Measurements from ENCODE around the gene DENND2A. TPM values are rescaled to one million over a fixed set of nuclear protein-coding genes. Genes with fewer than 3 reads are reported as not detected.
"Not testable (repeated sequence)": the region's sequence is repeated elsewhere in the genome, so short reads cannot be mapped to it uniquely, and the experiment has no call there.

Gene DENND2A
- total and polyA plus RNA-seq, 2 experiments from 2014 or later: 6.7 to 8.4 TPM

- no peak overlapping the region for H2AFZ ChIP-seq
- TF ChIP-seq CTCF (IDR thresholded peaks at IDR 0.05; ENCODE audit: poor library complexity): no peak
- no peak for TF ChIP-seq EZH2 (IDR thresholded peaks at IDR 0.05; ENCODE audit: borderline replicate concordance)
- TF ChIP-seq EZH2phosphoT487 (IDR thresholded peaks at IDR 0.05; ENCODE audit: low read depth, severe bottlenecking, unreplicated experiment): no peak
- no peaks in the 10 kb centered on the region for H3K36me3 ChIP-seq (replicated peaks; ENCODE audit: insufficient read depth, low read depth)
- no peaks in the 10 kb centered on the region for H3K9me3 ChIP-seq (ENCODE audit: low read depth)
- no peaks in the 10 kb centered on the region for H4K20me1 ChIP-seq (ENCODE audit: insufficient read depth, poor library complexity, severe bottlenecking)
- no peak overlapping the region for H3K27ac ChIP-seq
- no peak for DNase-seq (ENCODE audit: low spot score)
- H3K9me2 ChIP-seq (replicated peaks; ENCODE audit: insufficient read depth): no peaks in the 10 kb centered on the region
- H3K4me1 ChIP-seq (ENCODE audit: insufficient read depth): no peaks in the 10 kb centered on the region
- no peaks in the 10 kb centered on the region for H3K79me2 ChIP-seq
- H3K27me3 ChIP-seq: no peaks in the 10 kb centered on the region
- 99% methylated on average over 6 of the region's 6 CpGs for WGBS (ENCODE audit: low lambda C conversion rate, missing lambda C conversion rate)
- no peak overlapping the region for H3K4me3 ChIP-seq
- H3K4me2 ChIP-seq: no peak overlapping the region
Measured at GRCh38 chr7:140557069-140557468, 83.5 kb downstream of the DENND2A start.

GRCh38 chr7:140553236-140553635 is 87.4 kb downstream of the DENND2A start:
- H3K4me1 ChIP-seq (ENCODE audit: insufficient read depth); H3K4me2 ChIP-seq; H3K27me3 ChIP-seq; H3K9me3 ChIP-seq (ENCODE audit: low read depth); H3K27ac ChIP-seq; H3K4me3 ChIP-seq; H2AFZ ChIP-seq; DNase-seq (ENCODE audit: low spot score); H3K36me3 ChIP-seq (replicated peaks; ENCODE audit: insufficient read depth, low read depth); H4K20me1 ChIP-seq (ENCODE audit: insufficient read depth, poor library complexity, severe bottlenecking); H3K79me2 ChIP-seq; H3K9me2 ChIP-seq (replicated peaks; ENCODE audit: insufficient read depth): not testable (repeated sequence)
- 74% methylated on average over 10 of the region's 10 CpGs for WGBS (ENCODE audit: low lambda C conversion rate, missing lambda C conversion rate)

GRCh38 chr7:140552240-140552679 is 88.4 kb downstream of the DENND2A start:
- no peak overlapping the region for H3K4me2 ChIP-seq
- H3K27me3 ChIP-seq: no peaks in the 10 kb centered on the region
- no peaks in the 10 kb centered on the region for H3K9me3 ChIP-seq (ENCODE audit: low read depth)
- no peak for TF ChIP-seq CTCF (IDR thresholded peaks at IDR 0.05; ENCODE audit: poor library complexity)
- TF ChIP-seq EZH2phosphoT487 (IDR thresholded peaks at IDR 0.05; ENCODE audit: low read depth, severe bottlenecking, unreplicated experiment): no peak
- TF ChIP-seq EZH2 (IDR thresholded peaks at IDR 0.05; ENCODE audit: borderline replicate concordance): no peak
- H3K9me2 ChIP-seq (replicated peaks; ENCODE audit: insufficient read depth): no peaks in the 10 kb centered on the region
- no peaks in the 10 kb centered on the region for H3K4me1 ChIP-seq (ENCODE audit: insufficient read depth)
- H3K27ac ChIP-seq: no peak overlapping the region
- H2AFZ ChIP-seq: no peak overlapping the region
- no peak for DNase-seq (ENCODE audit: low spot score)
- no peak overlapping the region for H3K4me3 ChIP-seq
- 96% methylated on average over 4 of the region's 4 CpGs for WGBS (ENCODE audit: low lambda C conversion rate, missing lambda C conversion rate)
- no peaks in the 10 kb centered on the region for H3K36me3 ChIP-seq (replicated peaks; ENCODE audit: insufficient read depth, low read depth)
- no peaks in the 10 kb centered on the region for H4K20me1 ChIP-seq (ENCODE audit: insufficient read depth, poor library complexity, severe bottlenecking)
- H3K79me2 ChIP-seq: no peaks in the 10 kb centered on the region

GRCh38 chr7:140551355-140552239 is 89.0 kb downstream of the DENND2A start:
- Histone ChIP-seq H3K27me3 (no peaks in the 10 kb centered on the region), H3K9me2 (replicated peaks; ENCODE audit: insufficient read depth) (no peaks in the 10 kb centered on the region), H3K36me3 (replicated peaks; ENCODE audit: insufficient read depth, low read depth) (no peaks in the 10 kb centered on the region), H3K79me2 (no peaks in the 10 kb centered on the region), H4K20me1 (ENCODE audit: insufficient read depth, poor library complexity, severe bottlenecking) (no peaks in the 10 kb centered on the region), H3K27ac (no peak overlapping the region), H2AFZ (no peak overlapping the region), H3K4me2 (no peak overlapping the region), H3K4me1 (ENCODE audit: insufficient read depth) (no peaks in the 10 kb centered on the region), H3K4me3 (no peak overlapping the region), H3K9me3 (ENCODE audit: low read depth) (no peaks in the 10 kb centered on the region)
- WGBS (ENCODE audit: low lambda C conversion rate, missing lambda C conversion rate): 86% methylated on average over 10 of the region's 10 CpGs
- no peak for TF ChIP-seq EZH2 (IDR thresholded peaks at IDR 0.05; ENCODE audit: borderline replicate concordance)
- no peak for DNase-seq (ENCODE audit: low spot score)

Data from hepatocyte (in vitro differentiated cells).